Uterus (tissue), 2 donors: Measurements from ENCODE around the gene RETSAT.

Source experiments
- CTCF ChIP-seq, 4 experiments: fragments of 200-600 bp in 2 of 4; fragments of 450-650 bp in 2 of 4; sonication (generic) in 2 of 4; IDR thresholded peaks; one replicate each; pipeline ENCODE4 v1.5.1; 2016 to 2019; ENCODE audit warnings: antibody characterized with exemption in 4 of 4, mild to moderate bottlenecking in 2 of 4, moderate library complexity in 1 of 4
- POLR2A ChIP-seq, 2 donors: fragments of 450-650 bp; IDR thresholded peaks; one replicate each; pipeline ENCODE4 v1.6.1; 2016; ENCODE audit warnings: antibody characterized with exemption in 2 of 2, mild to moderate bottlenecking in 1 of 2, moderate library complexity in 1 of 2

GRCh38 chr2:85395912-85396475 is 41.7 kb upstream of the RETSAT start:
- no peak for TF ChIP-seq CTCF (IDR thresholded peaks at IDR 0.05)
- TF ChIP-seq POLR2A (IDR thresholded peaks at IDR 0.05), result no peak
